Activated CD4-positive, alpha-beta T cell treated with anti-CD3 and anti-CD28 coated beads for 24 hours (primary cell): Measurements from ENCODE around the gene GPR18.
"Not testable (repeated sequence)": the region's sequence is repeated elsewhere in the genome, so short reads cannot be mapped to it uniquely, and the experiment has no call there.

Experiments used
- DNase-seq, 2 donors: peaks; one replicate each; pipeline ENCODE4 v3.0.0-alpha.2; 2020; ENCODE audit warnings: low read depth in 2 of 2

Gene GPR18

GRCh38 chr13:99267927-99268326 lies 9.7 kb upstream of the GPR18 start:
- no peak for DNase-seq

GRCh38 chr13:99266827-99267226 lies 8.6 kb upstream of the GPR18 start:
- DNase-seq, result no peak

- DNase-seq, result no peak
These were observed 7.7 kb upstream of the GPR18 start for GRCh38 chr13:99265821-99266426.

GRCh38 chr13:99265162-99265800 lies 7.1 kb upstream of the GPR18 start:
- DNase-seq, result peak in 1 of 2 donors; percentile 47

- no peak for DNase-seq
These were observed 5.9 kb upstream of the GPR18 start for GRCh38 chr13:99264051-99264450.

GRCh38 chr13:99263126-99263785 lies 5.1 kb upstream of the GPR18 start:
- no peak for DNase-seq

GRCh38 chr13:99261059-99261458 lies 2.9 kb upstream of the GPR18 start:
- no peak for DNase-seq

- DNase-seq, result no peak
These were observed 2.0 kb upstream of the GPR18 start for GRCh38 chr13:99260216-99260615.

GRCh38 chr13:99258946-99259345 lies 767 bp upstream of the GPR18 start:
- no peak for DNase-seq

- no peak for DNase-seq
These were observed 888 bp downstream of the GPR18 start for GRCh38 chr13:99257291-99257690.

- DNase-seq, result no peak
These were observed 1.5 kb downstream of the GPR18 start for GRCh38 chr13:99256709-99257108.

GRCh38 chr13:99256283-99256682 lies 1.9 kb downstream of the GPR18 start:
- no peak for DNase-seq

GRCh38 chr13:99255271-99255670 lies 2.9 kb downstream of the GPR18 start:
- DNase-seq, result no peak

- DNase-seq, result no peak
These were observed 3.3 kb downstream of the GPR18 start for GRCh38 chr13:99254830-99255229.

- DNase-seq, result no peak
These were observed 6.3 kb downstream of the GPR18 start for GRCh38 chr13:99251921-99252320.

GRCh38 chr13:99250982-99251825 lies 7.0 kb downstream of the GPR18 start:
- DNase-seq, result no peak

GRCh38 chr13:99249606-99250005 lies 8.6 kb downstream of the GPR18 start:
- not testable (repeated sequence) for DNase-seq

- DNase-seq, result not testable (repeated sequence)
These were observed 9.0 kb downstream of the GPR18 start for GRCh38 chr13:99249178-99249577.

- DNase-seq, result no peak
These were observed 12.1 kb downstream of the GPR18 start for GRCh38 chr13:99246100-99246499.

GRCh38 chr13:99237981-99238662 lies 20.1 kb downstream of the GPR18 start:
- DNase-seq, result no peak

- DNase-seq, result no peak
These were observed 26.5 kb downstream of the GPR18 start for GRCh38 chr13:99231721-99232120.

- DNase-seq, result no peak
These were observed 27.2 kb downstream of the GPR18 start for GRCh38 chr13:99230991-99231390.
